ENCODE measurements around the gene ANKUB1. TPM values are rescaled to one million over a fixed set of nuclear protein-coding genes. Genes with fewer than 3 reads are reported as not detected.
"Not testable (repeated sequence)": the region's sequence is repeated elsewhere in the genome, so short reads cannot be mapped to it uniquely, and the experiment has no call there.

The ANKUB1 gene, protein sequence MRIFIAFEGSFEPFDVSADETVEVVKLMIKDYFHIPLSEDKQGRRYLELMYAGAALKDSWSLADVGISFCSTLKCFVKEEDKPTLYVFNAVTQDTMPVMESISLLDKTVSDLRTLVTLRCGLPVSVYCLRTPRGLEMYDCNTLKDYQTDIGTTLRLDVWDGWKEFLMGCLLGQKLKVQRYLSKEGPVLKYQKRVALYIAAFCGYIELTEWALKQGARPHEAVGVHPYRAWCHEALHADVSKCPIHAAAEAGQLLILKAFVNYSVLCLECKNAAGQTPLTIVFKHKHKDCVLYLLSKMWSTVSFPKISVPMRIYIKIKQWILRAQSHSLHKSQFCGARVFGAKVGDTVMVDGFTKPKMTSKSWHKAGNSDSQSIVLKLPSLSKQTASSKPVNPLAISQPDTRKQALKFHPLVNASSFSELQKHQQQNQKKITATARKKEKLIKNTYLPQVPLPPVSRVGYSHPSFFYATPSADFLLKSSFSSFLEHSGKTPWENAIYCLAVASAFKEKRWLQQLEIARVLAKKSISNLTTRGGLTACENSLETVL
- total RNA-seq: not detected in 2 replicates

DNA sequence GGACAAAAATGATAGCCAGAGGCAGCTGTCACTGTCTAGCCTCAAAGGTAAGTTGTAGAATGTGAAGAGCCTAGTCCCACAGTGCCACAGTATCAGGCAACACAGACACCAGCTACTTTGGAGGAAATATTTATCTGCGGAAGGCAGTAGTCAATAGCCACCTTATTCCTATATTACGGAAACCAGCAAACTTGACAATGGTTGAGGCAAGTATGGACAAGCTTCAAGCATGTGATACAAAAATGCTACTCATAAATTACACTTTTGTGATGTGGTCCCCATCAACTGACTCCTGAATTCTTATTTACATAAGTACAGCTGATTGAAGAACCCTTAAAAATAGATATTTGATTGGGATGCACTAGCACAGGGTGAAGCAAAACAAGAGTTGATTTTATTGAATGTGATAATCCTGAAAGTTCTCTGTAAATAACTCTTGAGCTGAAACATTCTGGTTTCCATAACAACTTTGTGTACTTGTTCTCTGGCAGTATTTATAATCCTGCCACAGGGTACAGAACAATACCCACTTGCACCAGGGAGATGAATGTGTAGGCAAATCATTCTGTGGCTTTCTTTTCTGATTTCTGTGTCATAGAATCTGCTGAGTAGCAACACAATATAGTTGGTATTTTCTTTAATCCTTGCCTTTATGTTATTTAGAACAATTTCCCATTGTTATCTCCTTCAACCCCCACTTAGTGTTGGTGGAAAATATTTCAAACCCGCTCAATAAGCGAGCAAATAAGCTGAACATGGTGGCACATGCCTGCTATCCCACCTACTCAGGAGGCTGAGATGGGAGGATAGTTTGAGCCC is at the start of gene ANKUB1:
Gene ANKUB1 (minus strand): TSS at position 103 of the 819 bp plus-strand sequence. CDS start 188 bp downstream, outside the sequence.
- H3K4me1 Mint-ChIP-seq (ENCODE audit: low read depth): no peaks in the 10 kb centered on the region
- peaks cover 26% of the 10 kb centered on the region for H3K27me3 Mint-ChIP-seq (ENCODE audit: low read depth)
- H3K36me3 Mint-ChIP-seq (ENCODE audit: low read depth): no peaks in the 10 kb centered on the region
- intact Hi-C loops (cut with micrococcal nuclease): no loop called here
- no peaks in the 10 kb centered on the region for H3K9me3 Mint-ChIP-seq
- H3K4me3 Mint-ChIP-seq (ENCODE audit: low read depth): no peak within 1 kb of the TSS
- H3K27ac Mint-ChIP-seq: no peak within 1 kb of the TSS
- DNase-seq (ENCODE audit: low spot score): no peak

DNA sequence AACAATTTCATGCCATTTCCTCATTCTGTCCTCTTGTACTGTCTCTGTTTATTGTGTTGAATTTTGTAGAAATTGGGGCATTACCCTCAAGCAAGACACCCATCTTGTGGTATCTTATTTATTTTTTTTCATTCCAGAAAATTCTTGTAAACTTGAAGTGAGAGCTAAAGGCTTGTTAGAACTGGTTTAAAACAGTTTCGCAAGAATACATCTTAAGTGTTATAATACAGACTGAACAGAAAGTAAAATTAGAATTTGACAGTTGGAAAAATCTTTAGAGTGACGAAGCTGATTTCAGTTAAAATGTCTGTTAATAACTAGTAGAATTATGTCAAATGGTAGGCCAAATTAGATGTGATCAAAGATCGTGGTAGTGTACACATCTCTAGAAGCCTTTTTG is 47.5 kb upstream of the ANKUB1 start:
- DNase-seq (ENCODE audit: low spot score): no peak
- intact Hi-C loops (cut with micrococcal nuclease): no loop called here

DNA sequence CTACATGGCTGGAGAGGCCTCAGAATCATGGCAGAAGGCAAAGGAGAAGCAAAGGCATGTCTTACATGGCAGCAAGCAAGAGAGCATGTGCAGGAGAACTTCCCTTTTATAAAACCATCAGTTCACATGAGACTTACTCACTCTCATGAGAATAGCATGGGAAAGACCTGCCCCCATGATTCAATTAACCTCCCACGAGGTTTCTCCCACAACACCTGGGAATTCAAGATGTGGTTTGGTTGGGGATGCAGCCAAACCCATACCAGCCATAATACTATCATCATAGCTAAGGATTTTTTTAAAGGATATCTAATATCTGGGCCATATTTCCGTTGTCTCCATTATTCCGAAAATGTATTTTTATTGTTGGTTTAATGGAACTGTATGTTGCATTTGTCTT is 47.1 kb upstream of the ANKUB1 start:
- H3K4me1 Mint-ChIP-seq (ENCODE audit: low read depth); H3K27ac Mint-ChIP-seq; H3K4me3 Mint-ChIP-seq (ENCODE audit: low read depth); H3K27me3 Mint-ChIP-seq (ENCODE audit: low read depth); intact Hi-C loops (cut with micrococcal nuclease); DNase-seq (ENCODE audit: low spot score): not testable (repeated sequence)
- peaks cover 48% of the 10 kb centered on the region for H3K36me3 Mint-ChIP-seq (ENCODE audit: low read depth)
- H3K9me3 Mint-ChIP-seq: peaks cover 45% of the 10 kb centered on the region

More for the DNA sequence above, 47.5 kb upstream of the ANKUB1 start:
- Mint-ChIP-seq H3K9me3 (peaks cover 41% of the 10 kb centered on the region), H3K36me3 (ENCODE audit: low read depth) (peaks cover 44% of the 10 kb centered on the region), H3K4me3 (ENCODE audit: low read depth) (no peak overlapping the region), H3K27me3 (ENCODE audit: low read depth) (no peaks in the 10 kb centered on the region), H3K27ac (no peak overlapping the region), H3K4me1 (ENCODE audit: low read depth) (peaks cover 9% of the 10 kb centered on the region)

DNA sequence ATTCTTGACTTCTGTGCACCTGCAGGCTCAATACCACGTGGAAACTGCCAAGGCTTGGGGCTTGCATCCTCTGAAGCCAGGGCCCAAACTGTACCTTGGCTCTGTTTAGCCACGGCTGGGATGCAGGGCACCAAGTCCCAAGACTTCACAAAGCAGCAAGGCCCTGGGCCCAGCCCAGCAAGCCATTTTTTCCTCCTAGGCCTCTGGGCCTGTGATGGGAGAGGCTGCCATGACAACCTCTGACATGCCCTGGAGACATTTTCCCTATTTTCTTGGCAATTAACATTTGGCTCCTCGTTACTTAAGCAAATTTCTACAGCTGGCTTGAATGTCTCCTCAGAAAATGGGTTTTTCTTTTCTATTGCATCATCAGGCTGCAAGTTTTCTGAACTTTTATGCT is 46.1 kb upstream of the ANKUB1 start:
- H3K27me3 Mint-ChIP-seq (ENCODE audit: low read depth); H3K4me3 Mint-ChIP-seq (ENCODE audit: low read depth); DNase-seq (ENCODE audit: low spot score); H3K27ac Mint-ChIP-seq; H3K4me1 Mint-ChIP-seq (ENCODE audit: low read depth); intact Hi-C loops (cut with micrococcal nuclease): not testable (repeated sequence)
- Mint-ChIP-seq H3K36me3 (ENCODE audit: low read depth) (peaks cover 48% of the 10 kb centered on the region), H3K9me3 (peaks cover 55% of the 10 kb centered on the region)

DNA sequence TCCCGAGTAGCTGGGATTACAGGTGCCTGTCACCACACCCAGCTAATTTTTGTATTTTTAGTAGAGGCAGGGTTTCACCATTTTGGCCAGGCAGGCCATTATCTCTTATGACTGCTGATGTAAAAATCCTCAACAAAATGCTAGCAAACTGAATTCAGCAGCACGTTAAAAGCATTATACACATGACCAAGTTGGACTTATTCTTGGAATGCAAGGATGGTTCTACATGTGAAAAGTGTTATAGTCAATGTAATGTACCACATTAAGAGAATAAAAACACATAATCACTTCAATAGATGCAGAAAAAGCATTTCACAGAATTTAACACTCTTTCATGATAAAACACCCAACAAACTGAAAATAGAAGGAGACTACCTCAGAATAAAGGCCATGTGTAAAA is 40.9 kb upstream of the ANKUB1 start:
- DNase-seq (ENCODE audit: low spot score): no peak
- no peak overlapping the region for H3K4me3 Mint-ChIP-seq (ENCODE audit: low read depth)
- H3K27me3 Mint-ChIP-seq (ENCODE audit: low read depth): no peaks in the 10 kb centered on the region
- H3K4me1 Mint-ChIP-seq (ENCODE audit: low read depth): no peaks in the 10 kb centered on the region
- H3K27ac Mint-ChIP-seq: no peak overlapping the region
- H3K9me3 Mint-ChIP-seq: peaks cover 86% of the 10 kb centered on the region
- H3K36me3 Mint-ChIP-seq (ENCODE audit: low read depth): peaks cover 65% of the 10 kb centered on the region
- intact Hi-C loops (cut with micrococcal nuclease): no loop called here

DNA sequence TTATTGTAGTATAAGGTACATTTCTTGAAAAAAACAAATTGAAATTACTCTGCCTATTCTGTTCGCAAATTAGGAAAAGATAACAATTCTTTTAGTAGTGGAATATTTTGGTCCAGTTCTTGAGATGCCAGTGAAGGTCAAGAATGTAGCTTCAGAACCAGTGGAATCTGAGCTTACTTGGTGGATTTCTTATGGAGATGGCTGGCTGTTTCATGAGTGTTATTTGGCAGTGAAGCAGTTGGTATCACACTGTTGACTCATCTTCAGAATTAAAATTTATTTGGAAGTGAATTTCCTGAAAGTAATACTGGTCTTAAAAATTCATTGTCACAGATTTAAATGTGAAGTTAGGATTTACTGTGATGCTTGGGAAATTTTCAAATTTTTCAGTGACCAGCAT is 39.7 kb upstream of the ANKUB1 start:
- H3K36me3 Mint-ChIP-seq (ENCODE audit: low read depth): peaks cover 57% of the 10 kb centered on the region
- H3K27me3 Mint-ChIP-seq (ENCODE audit: low read depth): no peaks in the 10 kb centered on the region
- no peaks in the 10 kb centered on the region for H3K4me1 Mint-ChIP-seq (ENCODE audit: low read depth)
- intact Hi-C loops (cut with micrococcal nuclease): no loop called here
- no peak for DNase-seq (ENCODE audit: low spot score)
- H3K27ac Mint-ChIP-seq: no peak overlapping the region
- H3K9me3 Mint-ChIP-seq: peaks cover 75% of the 10 kb centered on the region
- H3K4me3 Mint-ChIP-seq (ENCODE audit: low read depth): no peak overlapping the region

DNA sequence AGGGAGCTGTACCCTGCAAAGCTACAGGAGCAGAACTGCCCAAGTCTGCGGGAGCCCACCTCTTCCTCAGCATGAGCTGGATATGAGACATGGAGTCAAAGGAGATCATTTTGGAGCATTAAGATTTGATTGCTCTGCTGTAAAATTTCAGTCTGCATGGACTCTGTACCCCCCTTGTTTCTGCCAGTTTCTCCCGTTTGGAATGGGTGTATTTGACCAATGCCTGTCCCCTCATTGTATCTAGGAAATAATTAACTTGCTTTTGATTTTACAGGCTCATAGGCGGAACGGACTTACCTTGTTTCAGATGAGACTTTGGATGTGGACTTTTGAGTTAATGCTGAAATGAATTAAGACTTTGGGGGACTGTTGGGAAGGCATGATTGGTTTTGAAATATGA is 39.0 kb upstream of the ANKUB1 start:
- H3K36me3 Mint-ChIP-seq (ENCODE audit: low read depth): peaks cover 52% of the 10 kb centered on the region
- intact Hi-C loops (cut with micrococcal nuclease): no loop called here
- H3K27me3 Mint-ChIP-seq (ENCODE audit: low read depth): no peaks in the 10 kb centered on the region
- H3K4me3 Mint-ChIP-seq (ENCODE audit: low read depth): no peak overlapping the region
- no peak overlapping the region for H3K27ac Mint-ChIP-seq
- peaks cover 69% of the 10 kb centered on the region for H3K9me3 Mint-ChIP-seq
- no peaks in the 10 kb centered on the region for H3K4me1 Mint-ChIP-seq (ENCODE audit: low read depth)
- DNase-seq (ENCODE audit: low spot score): no peak

DNA sequence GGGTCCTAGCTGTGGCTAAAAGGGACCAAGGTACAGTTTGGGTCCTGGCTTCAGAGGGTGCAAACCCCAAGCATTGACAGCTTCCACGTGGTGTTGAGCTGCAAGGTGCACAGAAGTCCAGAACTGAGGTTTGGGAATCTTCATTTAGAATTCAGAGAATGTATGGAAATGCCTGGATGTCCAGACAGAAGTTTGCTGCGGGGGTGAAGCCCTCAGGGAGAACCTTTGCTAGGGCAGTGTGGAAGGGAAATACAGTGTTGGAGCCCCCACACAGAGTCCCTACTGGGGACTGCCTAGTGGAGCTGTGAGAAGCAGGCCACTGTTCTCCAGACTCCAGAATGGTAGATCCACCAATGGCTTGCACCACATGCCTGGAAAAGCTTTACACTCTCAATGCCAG is 38.5 kb upstream of the ANKUB1 start:
- H3K4me1 Mint-ChIP-seq (ENCODE audit: low read depth): no peaks in the 10 kb centered on the region
- peaks cover 65% of the 10 kb centered on the region for H3K9me3 Mint-ChIP-seq
- no peak for DNase-seq (ENCODE audit: low spot score)
- H3K27me3 Mint-ChIP-seq (ENCODE audit: low read depth): no peaks in the 10 kb centered on the region
- H3K36me3 Mint-ChIP-seq (ENCODE audit: low read depth): peaks cover 54% of the 10 kb centered on the region
- intact Hi-C loops (cut with micrococcal nuclease): no loop called here
- H3K4me3 Mint-ChIP-seq (ENCODE audit: low read depth): no peak overlapping the region
- H3K27ac Mint-ChIP-seq: no peak overlapping the region

DNA sequence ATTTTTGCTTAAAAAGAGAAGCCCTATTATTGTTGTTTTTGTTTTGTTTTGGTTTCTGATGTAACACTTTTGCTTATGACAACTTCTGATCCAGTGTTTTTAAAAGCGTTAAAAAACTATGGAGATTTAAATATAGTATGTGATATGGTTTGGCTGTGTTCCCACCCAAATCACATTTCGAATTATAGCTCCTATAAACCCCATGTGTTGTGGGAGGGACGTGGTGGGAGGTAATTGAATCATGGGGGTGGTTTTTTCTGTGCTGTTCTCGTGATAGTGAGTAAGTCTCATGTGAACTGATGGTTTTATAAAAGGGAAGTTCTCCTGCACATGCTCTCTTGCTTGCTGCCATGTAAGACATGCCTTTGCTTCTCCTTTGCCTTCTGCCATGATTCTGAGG is 37.3 kb upstream of the ANKUB1 start:
- Mint-ChIP-seq H3K9me3 (peaks cover 53% of the 10 kb centered on the region), H3K36me3 (ENCODE audit: low read depth) (peaks cover 51% of the 10 kb centered on the region)
- H3K4me3 Mint-ChIP-seq (ENCODE audit: low read depth); DNase-seq (ENCODE audit: low spot score); intact Hi-C loops (cut with micrococcal nuclease); H3K4me1 Mint-ChIP-seq (ENCODE audit: low read depth); H3K27me3 Mint-ChIP-seq (ENCODE audit: low read depth); H3K27ac Mint-ChIP-seq: not testable (repeated sequence)

DNA sequence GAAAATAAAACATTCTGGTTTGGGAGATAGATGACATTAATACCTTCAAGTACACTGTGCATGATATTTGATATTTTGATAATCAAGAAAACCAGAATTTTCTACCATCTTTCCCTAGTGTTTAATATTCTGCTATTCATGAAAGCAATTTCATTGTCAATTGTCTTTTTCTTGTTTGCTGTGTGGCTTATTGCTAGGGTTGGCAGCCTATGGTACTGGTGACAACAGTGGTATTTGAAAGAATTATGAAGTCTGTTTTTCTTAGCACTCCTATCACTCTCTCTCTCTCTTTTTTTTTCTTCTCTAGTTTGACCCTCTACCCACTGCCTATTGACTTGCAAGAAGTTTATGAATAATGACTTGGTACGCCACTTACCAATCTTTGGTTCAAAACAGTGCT is 36.0 kb upstream of the ANKUB1 start:
- DNase-seq (ENCODE audit: low spot score): no peak
- Mint-ChIP-seq H3K9me3 (peaks cover 40% of the 10 kb centered on the region), H3K27me3 (ENCODE audit: low read depth) (no peaks in the 10 kb centered on the region), H3K27ac (no peak overlapping the region), H3K4me3 (ENCODE audit: low read depth) (no peak overlapping the region), H3K4me1 (ENCODE audit: low read depth) (no peaks in the 10 kb centered on the region), H3K36me3 (ENCODE audit: low read depth) (peaks cover 55% of the 10 kb centered on the region)
- intact Hi-C loops (cut with micrococcal nuclease): no loop called here

DNA sequence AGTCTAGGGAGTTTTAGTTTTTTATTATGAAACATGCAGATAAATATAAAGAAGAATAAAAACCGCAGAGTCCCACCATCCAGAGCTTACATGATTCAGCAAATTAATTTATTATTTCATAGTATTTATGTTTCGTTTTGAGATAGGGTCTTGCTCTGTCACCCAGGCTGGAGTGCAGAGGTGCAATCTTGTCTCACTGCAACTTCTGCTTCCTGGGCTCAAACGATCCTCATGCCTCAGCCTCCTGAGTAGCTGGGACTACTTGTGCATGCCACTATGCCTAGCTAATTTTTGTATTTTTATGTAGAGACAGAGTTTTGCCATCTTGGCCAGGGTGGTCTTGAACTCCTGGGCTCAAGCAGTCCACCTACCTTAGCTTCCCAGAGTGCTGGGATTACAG is 34.3 kb upstream of the ANKUB1 start:
- H3K36me3 Mint-ChIP-seq (ENCODE audit: low read depth): peaks cover 52% of the 10 kb centered on the region
- no peak overlapping the region for H3K27ac Mint-ChIP-seq
- peaks cover 2% of the 10 kb centered on the region for H3K4me1 Mint-ChIP-seq (ENCODE audit: low read depth)
- no peak overlapping the region for H3K4me3 Mint-ChIP-seq (ENCODE audit: low read depth)
- peaks cover 37% of the 10 kb centered on the region for H3K9me3 Mint-ChIP-seq
- no peaks in the 10 kb centered on the region for H3K27me3 Mint-ChIP-seq (ENCODE audit: low read depth)
- DNase-seq (ENCODE audit: low spot score): no peak
- intact Hi-C loops (cut with micrococcal nuclease): no loop called here

DNA sequence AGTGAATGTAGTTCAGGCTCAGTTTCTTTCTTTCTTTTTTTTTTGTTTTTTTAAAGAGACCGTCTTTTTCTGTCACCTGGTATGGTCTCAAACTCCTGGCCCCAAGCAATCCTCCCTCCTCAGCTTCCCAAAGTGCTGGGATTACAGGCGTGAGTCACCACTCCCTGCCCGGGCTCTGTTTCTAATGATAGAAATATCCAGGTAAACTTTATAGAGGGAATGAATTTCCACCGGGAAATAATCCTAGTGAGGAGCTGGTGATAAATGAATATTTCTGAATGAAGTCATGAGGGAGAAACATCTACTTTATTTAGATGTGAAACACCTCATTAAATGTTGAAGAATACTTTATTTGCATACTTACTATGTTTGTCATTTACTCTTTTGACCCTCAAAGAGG is 27.8 kb upstream of the ANKUB1 start:
- Mint-ChIP-seq H3K4me1 (ENCODE audit: low read depth) (peaks cover 37% of the 10 kb centered on the region), H3K27me3 (ENCODE audit: low read depth) (no peaks in the 10 kb centered on the region), H3K36me3 (ENCODE audit: low read depth) (peaks cover 53% of the 10 kb centered on the region), H3K27ac (no peak overlapping the region), H3K4me3 (ENCODE audit: low read depth) (no peak overlapping the region), H3K9me3 (peaks cover 20% of the 10 kb centered on the region)
- intact Hi-C loops (cut with micrococcal nuclease): no loop called here
- no peak for DNase-seq (ENCODE audit: low spot score)

DNA sequence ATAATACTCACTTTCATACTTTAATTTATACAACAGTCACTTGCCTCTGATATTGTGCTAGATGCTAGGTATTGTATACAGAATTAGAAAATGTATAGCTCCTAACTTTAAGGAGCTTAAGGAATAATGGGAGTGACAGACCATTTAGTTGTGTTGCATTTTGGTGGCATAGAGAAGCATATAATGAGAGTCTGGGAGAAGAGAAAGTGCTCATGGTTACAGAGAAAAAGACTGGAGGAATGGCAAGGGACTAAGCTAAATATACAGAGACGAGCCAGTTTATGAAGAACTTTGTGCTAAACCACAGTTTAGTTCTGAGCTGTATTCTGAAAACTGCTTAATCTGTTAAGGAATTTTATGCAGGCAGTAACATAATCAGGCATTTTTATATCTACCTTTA is 27.1 kb upstream of the ANKUB1 start:
- no peak for DNase-seq (ENCODE audit: low spot score)
- no peak overlapping the region for H3K4me3 Mint-ChIP-seq (ENCODE audit: low read depth)
- intact Hi-C loops (cut with micrococcal nuclease): no loop called here
- H3K27me3 Mint-ChIP-seq (ENCODE audit: low read depth): no peaks in the 10 kb centered on the region
- peaks cover 44% of the 10 kb centered on the region for H3K4me1 Mint-ChIP-seq (ENCODE audit: low read depth)
- H3K36me3 Mint-ChIP-seq (ENCODE audit: low read depth): peaks cover 55% of the 10 kb centered on the region
- no peak overlapping the region for H3K27ac Mint-ChIP-seq
- peaks cover 20% of the 10 kb centered on the region for H3K9me3 Mint-ChIP-seq

Data from activated T-helper 2 cell treated with anti-CD3 and anti-CD28 coated beads, Interferon-gamma antibody, Interleukin-2, Interleukin-4, amounts not matched to agents 10 μg/mL and 5 μg/mL and 100 μg/mL, durations not matched to agents 14 hours and 24 hours and 36 hours (primary cell).